GM12801 (cell line): ENCODE results near the gene TIMM9.

Experiments used
- TF ChIP-seq, protein P1 (sequence below): IDR thresholded peaks from one replicate; pipeline ENCODE4 v1.5.1; 2011; ENCODE audit warnings: control low read depth; ENCODE audit not compliant: insufficient read length; ENCODE audit errors: extremely low read depth

Gene TIMM9

DNA sequence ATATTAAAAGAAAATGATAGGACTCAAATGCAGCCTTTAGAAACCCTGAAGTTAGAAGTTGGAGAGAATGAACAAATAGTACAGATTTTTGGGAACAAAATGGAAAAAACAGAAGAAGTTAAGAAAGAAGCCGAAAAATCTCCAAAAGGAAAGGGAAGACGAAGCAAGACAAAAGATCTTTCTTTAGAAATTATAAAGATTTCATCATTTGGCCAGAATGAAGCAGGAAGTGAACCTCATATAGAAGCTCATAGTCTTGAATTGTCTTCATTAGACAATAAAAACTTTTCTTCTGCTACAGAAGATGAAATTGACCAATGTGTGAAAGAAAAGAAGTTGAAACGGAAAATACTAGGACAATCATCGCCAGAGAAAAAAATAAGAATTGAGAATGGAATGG, 63.0 kb downstream of the TIMM9 start:
- TF ChIP-seq, protein P1, sequence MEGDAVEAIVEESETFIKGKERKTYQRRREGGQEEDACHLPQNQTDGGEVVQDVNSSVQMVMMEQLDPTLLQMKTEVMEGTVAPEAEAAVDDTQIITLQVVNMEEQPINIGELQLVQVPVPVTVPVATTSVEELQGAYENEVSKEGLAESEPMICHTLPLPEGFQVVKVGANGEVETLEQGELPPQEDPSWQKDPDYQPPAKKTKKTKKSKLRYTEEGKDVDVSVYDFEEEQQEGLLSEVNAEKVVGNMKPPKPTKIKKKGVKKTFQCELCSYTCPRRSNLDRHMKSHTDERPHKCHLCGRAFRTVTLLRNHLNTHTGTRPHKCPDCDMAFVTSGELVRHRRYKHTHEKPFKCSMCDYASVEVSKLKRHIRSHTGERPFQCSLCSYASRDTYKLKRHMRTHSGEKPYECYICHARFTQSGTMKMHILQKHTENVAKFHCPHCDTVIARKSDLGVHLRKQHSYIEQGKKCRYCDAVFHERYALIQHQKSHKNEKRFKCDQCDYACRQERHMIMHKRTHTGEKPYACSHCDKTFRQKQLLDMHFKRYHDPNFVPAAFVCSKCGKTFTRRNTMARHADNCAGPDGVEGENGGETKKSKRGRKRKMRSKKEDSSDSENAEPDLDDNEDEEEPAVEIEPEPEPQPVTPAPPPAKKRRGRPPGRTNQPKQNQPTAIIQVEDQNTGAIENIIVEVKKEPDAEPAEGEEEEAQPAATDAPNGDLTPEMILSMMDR = no peak

DNA sequence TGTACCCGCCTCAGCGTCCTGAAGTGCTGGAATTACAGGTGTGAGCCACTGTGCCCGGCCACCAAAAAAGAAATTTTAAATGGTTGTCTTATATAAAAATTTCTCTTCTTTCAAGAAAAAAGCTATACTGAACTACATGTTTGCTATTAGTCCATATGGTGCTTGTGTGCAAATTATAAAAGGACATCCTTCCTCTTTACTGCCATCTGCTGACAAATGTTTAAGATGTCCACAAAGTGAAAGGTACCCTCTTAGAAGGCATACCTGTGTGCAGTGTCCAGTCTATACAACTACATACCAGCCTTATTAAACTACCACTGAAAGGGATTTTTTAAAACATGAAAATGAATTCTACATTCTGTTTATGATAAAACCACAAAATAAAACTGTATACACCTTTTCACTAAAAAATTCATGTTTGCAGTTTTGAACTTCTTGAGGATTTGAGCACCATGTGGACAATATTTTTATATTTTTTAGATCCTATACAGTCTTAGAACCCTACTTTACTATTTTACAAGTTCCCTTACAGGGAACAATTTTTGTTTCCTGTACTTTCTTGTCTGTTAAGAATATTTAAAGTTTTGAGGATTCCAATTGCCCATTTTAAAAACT, 64.4 kb downstream of the TIMM9 start:
- TF ChIP-seq, protein P1 = no peak
